AG08396 (cell line): Measurements from ENCODE around the gene CELSR3.

ENCODE experiments used
- DNase-seq: peaks from one replicate; pipeline ENCODE4 v3.0.0; 2012; ENCODE audit warnings: low spot score, mixed read lengths

CELSR3 gene, protein sequence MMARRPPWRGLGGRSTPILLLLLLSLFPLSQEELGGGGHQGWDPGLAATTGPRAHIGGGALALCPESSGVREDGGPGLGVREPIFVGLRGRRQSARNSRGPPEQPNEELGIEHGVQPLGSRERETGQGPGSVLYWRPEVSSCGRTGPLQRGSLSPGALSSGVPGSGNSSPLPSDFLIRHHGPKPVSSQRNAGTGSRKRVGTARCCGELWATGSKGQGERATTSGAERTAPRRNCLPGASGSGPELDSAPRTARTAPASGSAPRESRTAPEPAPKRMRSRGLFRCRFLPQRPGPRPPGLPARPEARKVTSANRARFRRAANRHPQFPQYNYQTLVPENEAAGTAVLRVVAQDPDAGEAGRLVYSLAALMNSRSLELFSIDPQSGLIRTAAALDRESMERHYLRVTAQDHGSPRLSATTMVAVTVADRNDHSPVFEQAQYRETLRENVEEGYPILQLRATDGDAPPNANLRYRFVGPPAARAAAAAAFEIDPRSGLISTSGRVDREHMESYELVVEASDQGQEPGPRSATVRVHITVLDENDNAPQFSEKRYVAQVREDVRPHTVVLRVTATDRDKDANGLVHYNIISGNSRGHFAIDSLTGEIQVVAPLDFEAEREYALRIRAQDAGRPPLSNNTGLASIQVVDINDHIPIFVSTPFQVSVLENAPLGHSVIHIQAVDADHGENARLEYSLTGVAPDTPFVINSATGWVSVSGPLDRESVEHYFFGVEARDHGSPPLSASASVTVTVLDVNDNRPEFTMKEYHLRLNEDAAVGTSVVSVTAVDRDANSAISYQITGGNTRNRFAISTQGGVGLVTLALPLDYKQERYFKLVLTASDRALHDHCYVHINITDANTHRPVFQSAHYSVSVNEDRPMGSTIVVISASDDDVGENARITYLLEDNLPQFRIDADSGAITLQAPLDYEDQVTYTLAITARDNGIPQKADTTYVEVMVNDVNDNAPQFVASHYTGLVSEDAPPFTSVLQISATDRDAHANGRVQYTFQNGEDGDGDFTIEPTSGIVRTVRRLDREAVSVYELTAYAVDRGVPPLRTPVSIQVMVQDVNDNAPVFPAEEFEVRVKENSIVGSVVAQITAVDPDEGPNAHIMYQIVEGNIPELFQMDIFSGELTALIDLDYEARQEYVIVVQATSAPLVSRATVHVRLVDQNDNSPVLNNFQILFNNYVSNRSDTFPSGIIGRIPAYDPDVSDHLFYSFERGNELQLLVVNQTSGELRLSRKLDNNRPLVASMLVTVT (N-terminal part only)

DNA sequence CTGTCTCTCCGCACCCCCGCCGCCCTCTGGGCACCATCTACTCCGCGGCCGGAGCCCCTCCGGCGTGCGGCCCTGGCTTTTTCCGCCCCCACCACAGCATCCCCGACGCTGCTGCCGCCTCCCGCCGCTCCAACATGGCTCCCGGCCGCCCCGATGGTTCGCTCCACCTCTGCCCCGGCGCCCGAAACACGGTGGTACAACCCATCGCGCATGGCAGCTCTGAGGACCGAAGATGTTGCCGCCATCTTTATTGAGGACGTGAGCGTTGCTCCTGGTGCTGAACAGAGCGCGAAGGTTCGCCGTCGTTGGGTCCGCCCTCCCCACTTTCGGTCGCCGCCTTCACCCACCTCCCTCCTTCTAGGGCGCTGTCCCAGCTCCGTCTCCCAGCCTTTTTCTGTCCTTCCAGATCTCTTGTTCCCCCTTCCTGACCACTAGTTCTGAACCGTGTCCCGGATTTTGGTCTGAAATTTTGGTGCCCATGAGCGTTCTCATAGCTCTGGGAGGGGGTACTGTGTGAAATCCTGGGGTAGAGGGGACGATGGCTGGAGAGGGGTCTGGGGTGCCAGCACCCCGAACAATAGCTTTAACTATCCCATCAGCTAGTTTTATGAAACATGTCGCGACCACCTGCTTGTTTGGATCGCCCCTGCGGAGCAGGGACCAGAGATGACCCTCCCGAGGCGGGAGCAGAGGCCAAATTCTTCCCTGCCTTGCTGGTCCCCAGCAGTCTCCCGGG, at the start of gene CELSR3:
TSS of gene CELSR3 (minus strand) at position 134 of the 736 bp plus-strand sequence. CDS start 252 bp downstream, outside the sequence.
- peak; percentile 92 for DNase-seq

DNA sequence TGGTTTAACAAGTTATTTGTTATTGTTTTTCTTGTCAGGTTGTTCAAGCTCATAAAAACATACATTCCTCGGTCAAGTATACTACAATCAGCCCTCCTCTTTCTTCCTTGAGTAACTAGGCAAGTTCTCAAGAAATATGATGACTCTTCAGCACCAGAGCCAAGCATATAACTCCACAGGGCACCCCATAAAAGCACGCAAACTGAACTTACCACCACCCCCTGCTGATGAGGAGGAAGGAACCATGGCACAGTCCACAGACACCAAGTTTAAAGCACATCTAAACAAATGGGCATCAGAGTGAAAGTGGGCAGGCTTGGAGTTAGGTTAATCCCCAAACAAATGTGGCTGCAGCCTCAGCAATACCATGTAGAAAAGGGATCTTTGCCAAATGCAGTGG, 49.0 kb upstream of the CELSR3 start:
- DNase-seq: no peak

DNA sequence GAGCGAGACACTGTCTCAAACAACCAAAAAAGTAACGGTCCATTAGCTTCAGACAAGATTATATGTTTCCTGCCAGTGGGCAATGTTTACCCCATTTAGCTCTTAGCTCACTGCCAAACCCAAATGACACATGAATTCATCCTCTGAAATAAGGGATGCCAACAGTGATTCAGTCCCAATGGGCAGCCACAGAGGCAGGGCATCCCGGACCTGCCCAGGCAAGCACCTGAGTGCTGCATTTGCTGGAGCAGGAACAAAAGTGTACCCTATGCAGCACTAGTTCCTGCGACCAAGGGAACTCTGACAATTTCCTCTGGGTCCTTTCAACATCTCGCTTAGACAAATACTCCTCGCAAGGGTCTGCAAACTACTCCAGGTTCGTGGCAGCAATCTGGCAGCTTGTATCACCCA, 46.4 kb upstream of the CELSR3 start:
- DNase-seq: no peak

DNA sequence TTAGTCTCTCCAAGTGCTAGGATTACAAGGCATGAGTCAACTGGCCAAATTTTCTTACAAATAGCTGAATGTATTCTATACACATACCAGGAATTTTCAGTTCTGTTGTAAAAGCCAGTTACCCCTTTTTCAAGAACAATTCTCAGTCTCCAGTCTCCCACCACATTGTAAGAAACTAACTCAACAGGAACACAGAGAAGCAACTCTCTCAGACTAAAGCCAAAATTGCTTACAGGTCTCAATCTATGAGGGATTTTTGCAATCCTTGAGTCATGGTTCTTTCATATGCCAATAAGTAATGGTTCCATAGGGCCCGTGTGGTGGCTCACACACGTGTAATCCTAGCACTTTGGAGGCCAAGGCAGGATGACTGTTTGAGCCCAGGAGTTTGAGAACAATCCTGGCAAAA, 45.8 kb upstream of the CELSR3 start:
- DNase-seq: no peak

DNA sequence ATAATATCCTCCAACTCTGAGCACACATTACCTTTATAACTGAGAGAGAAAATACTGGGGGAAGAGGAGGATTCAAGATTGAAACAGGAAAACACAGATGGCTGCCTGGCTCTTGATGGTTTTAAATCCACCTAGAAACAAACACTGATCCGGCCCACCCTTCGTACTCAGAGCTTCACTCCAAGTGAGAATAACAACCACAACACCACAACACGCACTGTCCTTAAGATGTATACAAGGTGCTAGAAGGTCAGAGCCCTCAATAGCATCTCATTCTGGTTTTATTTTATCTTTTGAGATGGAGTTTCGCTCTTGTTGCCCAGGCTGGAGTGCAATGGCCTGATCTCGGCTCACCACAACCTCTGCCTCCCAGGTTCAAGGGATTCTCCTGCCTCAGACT, 44.5 kb upstream of the CELSR3 start:
- DNase-seq: no peak

DNA sequence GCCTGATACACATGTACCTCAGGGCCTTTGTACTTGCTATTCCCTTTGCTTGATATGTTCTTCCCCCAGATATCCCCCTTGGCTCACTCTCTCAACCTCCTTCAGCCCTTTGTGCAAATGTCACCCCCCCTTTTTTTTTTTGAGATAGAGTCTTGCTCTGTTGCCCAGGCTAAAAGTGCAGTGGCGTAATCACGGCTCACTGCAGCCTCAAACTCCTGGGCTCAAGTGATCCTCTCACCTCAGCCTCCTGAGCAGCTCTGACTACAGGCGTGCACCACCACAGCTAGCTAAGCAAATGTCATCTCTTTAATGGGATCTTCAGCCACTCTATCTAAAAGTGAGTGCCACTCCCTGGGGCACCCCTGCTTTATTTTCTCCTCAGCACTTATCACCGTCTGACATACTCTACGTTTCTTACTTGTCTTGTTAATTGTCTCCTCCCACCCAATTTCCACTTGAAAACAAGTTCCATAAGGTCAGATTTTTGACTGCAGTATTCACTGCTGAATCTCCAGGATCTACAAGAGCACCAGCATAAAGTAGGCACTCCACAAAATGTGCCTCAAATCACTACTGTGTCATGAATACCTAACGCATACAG, 39.7 kb upstream of the CELSR3 start:
- no peak for DNase-seq

DNA sequence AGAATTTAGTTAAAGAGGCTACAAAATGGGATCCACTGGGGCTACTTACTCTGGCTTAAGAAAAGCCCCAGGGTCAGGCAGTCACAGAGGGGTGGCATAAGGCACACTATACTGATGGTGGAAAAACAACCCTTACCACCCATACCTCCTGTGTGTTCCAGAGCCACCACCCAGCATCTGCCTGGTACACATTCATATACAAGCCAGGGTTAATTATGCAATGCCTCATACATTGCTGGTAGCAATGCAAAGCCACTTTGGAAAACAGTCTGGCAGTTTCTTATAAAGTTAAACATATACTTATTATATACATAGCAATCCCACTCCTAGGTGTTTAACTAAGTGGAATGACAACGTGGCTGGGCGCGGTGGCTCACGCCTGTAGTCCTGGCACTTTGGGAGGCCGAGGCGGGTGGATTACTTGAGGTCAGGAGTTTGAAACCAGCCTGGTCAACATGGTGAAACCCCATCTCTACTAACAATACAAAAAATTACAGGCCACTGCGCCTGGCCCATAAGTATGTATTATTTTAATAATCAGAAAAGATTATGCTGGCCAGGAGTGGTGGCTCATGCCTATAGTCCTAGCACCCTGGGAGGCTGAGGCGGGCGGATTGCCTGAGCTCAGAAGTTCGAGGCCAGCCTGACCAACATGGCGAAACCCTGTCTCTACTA, 38.2 kb upstream of the CELSR3 start:
- DNase-seq: no peak

DNA sequence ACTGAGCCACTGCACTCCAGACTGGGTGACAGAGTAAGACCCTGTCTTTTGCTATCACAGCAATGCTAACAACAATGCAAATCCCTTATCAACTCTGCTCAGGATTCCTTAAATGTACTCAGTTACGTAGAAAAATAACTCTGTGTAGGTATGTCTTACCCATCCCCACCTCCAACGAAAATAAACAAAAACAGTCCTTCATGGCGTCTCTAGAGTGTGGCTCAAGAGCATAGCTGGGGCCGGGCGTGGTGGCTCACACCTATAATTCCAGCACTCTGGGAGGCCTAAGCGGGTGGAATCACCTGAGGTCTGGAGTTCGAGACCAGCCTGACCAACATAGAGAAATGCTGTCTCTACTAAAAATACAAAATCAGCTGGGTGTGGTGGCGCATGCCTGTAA, 36.2 kb upstream of the CELSR3 start:
- DNase-seq: no peak

DNA sequence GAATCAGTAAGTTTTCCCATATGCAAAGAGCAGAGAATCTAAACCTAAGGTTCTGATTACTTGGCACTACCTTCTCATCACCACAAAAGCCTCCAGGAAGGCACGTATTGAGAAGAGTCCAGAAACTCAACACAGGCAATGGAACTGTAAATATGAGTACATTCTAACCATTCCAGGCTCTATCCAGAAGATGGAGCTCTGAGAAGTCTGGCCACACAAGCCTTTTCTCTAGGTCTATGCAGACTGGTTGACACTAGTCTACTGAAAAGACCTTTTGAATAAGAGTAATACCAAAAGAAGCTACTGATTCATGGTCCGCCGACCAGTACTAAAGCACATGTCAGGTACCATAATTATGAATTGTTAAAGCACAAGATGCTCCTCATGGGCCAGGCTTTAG, 35.3 kb upstream of the CELSR3 start:
- DNase-seq: no peak

DNA sequence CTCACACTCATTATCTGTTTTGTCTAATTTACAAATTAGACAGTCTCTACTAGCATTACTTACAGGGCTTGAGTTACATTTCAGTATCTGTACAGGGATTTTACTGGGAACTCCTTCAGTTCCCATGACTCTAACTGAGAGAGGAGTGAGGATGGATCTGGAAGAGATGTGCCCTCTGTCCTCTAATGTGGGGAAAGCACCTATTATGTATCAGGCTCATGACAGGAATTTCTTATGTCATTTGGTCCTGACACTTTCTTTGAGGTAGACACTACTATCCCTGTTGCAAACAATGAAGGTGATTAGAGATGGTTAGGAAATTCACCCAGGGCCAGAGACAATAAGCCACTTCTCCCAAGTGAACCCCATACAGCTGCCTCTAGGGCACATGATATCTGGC, 33.9 kb upstream of the CELSR3 start:
- DNase-seq: no peak

DNA sequence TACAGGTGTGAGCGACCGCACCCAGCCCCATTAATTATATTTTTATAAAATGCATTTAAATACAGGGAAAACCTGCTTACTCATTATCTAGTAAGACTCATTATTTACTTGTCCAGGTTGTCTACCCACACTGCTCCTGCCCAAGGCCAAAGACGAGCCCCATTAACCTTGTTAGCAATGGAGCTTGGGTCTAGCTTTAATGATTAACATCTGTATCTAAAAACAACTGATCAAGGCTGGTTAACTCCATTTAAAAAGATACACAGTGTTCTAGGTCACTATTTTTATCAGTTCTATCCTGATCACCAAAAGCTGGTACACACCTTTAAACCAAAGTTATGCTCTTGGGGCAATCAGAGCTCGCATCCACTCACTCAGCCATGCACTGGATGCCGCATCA, 33.5 kb upstream of the CELSR3 start:
- no peak for DNase-seq

DNA sequence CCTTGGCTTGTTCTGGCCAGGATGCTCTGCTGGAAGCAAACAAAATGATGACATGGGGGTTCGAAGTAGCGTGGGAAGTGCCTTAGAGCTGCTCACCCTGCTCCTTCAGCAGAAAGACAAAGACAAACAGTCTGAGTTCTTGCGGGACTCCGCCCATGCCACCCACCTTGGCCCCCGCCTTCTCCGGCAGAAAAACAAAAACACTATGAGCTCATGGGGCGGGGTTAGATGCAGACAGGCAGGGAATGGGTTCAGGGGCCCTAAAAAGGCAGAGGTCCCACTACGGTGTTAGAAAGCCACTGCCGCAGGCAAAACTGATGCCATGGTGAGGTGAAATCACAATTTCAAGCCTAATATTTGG, 32.7 kb upstream of the CELSR3 start:
- DNase-seq: peak; percentile 50

DNA sequence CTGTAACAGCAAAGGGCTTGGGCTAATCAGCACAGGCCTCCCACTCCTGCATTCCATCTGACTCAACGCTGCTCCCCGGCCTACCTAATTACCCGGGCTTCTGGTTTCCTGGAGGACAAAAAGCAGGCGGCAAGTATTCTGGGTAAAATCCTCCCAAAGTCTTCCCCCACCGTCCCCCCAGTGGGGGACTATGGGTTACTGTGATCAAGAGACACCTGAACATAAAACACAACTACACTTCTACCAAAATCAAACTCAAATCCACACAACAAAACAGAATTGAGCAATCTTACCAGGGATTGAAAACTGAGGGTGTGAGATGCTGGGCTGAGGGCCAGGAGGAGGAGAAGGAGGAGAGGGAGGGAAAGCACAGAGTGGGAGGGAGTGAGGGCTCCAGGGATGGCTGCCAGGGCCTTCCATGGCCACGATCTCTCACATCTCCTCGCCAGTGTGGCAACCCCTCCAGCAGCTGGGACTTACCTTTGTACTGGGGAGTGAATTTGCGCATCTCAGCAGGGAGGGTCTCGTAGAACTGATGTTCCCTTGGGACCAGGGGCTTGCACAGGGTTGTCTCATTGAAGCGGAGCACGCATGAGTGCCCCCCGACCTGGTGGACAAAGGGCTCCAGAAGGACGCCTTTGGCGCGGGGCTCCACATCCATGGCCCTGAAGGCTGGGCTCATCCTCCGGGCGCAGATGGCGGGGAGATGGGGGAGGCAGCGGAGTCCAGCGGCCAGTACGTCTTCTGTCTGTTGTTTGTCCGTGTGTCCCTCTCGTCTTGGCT, 32.1 kb upstream of the CELSR3 start:
- DNase-seq: peak; percentile 81

DNA sequence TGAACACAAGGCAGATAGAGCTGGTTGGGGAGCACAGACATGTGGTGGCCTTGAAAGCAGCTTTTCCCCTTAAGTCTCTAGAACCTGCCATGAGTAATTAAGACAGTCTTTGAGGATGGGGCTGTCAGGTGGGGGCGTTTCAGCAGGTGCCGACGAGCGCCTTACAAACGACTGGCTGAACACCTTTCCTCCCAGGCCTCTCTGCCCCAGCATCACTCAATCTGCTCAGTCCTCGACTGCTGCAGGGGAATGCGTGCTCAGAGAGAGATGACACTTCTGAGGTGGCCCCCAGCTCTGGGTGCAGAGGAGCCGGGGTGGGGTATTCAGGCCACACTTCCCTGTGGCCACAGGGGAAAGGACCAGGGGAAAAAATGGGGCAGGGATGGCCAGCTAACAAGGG, 31.1 kb upstream of the CELSR3 start:
- no peak for DNase-seq

DNA sequence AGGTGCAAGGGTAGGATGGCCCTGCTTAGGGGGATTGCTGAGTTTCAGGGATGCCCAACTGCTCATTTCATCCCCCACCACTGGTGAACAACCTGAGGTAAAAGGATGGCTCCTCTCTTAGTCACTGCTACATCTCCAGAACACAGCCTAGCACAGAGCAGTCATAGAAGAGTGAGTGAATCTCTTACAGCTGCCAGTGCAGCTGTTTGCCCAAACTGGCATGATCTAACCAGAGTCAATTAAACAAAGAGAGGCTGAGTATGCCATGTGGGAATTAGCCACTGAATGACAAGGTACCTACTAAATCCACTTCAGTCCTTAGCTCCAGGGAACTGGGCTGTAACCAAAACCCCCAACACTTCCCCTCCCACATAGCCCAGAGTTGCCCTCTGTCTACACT, 29.9 kb upstream of the CELSR3 start:
- no peak for DNase-seq

DNA sequence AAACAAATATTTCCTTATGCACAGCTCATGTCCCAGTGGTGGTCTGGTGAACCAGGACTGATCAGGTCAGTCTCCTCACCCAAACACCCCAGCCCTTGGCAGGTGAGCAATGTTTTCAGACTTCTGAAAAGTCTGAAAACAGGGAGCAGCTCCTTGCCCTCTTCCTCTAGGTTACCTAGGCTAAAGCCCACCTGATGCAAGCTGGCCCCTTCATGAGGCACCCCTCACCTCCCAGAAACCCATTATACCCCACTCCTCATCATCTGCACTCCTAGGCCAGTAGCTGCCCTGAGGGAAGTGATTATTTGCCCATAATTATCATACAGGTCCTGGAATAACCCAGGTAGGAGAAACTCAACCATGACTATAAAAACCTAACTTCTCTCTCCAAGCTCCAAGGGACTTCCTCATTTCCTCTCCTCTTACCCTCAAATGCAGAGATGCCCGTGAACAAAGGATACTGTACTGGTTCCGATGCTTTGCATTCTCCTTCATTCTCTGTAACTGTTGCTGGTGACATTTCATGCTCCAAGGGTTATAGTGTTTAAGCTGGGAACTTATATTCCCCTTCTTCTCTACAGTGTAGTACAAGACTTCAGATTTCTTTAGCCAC, 28.3 kb upstream of the CELSR3 start:
- DNase-seq: no peak

DNA sequence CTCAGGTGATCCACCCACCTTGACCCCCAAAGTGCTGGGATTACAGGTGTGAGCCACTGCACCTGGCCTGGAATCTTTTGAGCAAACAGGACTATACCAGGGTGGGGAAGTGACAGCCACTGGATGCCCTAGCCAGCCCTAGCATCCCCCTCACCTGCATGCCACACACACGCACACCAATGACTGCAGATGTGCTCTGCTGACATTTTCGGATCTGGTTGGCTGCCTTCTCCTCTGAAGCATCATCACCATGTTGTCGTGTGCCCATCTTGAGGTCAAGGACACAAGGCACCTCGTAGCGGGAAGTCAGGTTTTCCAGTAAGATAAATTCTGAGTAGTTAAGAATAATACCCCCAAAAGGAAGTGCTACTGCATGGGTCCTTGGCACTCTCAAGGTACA, 26.7 kb upstream of the CELSR3 start:
- DNase-seq: no peak

DNA sequence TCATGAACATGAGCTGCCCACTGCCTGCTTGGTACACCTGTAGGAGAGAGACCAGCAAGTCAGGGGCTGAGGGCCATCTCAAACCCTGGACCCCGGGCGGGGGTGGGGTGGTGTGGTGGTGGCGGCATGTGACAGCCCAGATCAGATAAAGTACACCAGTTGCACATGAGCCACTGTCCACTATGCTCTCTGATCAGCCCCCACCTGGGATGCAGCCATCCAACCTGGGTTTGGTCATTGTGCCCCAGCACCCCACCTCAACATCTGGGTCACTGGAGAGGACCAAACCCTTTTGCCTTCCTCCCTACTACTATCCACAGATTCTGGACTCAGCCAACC, 26.0 kb upstream of the CELSR3 start:
- no peak for DNase-seq

DNA sequence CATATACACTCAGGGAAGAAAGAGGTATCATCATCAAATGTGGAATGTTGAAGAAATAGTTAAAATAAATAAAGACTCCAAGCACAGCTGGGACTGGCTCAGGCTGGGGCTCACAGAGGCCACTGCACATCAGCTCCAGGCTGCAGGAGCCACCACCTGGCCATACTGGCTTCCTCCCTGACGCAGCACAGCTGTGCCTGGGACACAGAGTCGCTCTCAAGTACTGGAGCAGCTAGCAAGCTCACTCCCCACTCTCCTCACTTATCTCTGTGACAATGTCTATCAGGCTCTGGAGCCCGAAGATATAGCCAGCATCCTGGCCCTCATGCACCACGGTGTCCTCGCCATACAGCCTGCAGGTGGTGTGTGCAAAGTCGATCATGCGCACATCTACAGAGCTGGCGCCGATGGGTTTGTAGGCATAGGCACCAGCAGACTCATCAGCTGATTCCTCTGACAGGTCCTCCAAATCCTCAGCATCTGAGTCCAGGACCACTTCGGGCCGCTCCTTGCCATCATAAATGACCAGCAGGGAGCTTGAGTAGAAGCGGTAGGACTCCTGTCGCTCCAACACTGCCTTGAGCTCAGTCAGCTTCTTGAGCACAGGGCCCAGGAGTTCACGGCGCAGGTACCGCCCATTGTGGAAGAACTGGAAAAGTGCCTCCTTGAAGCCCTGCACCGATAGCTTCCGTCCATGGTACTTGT, 25.5 kb upstream of the CELSR3 start:
- DNase-seq: peak; percentile 50
